GM10248 (cell line): ENCODE results near the gene PHF21B.

Experiments
- CTCF ChIA-PET: fragments of 300-600 bp; sonication (Branson Sonifier 250); formaldehyde crosslinking; extraction: SDS; loops from one replicate; lab custom pipeline; 2021; ENCODE audit warnings: antibody characterized with exemption; lab: Yijun Ruan, JAX
- POLR2A ChIA-PET: fragments of 350-650 bp; sonication (Branson Sonifier 250); formaldehyde crosslinking; extraction: SDS; loops from one replicate; lab custom pipeline; 2020; ENCODE audit warnings: antibody characterized with exemption; lab: Yijun Ruan, JAX
- DNase-seq: peaks from one replicate; pipeline ENCODE4 v3.0.0; 2012; ENCODE audit errors: extremely low spot score
- TF ChIP-seq, protein P1 (sequence below): IDR thresholded peaks from 2 replicates; pipeline ENCODE4 v1.5.1; 2012; ENCODE audit warnings: mild to moderate bottlenecking, low read depth; ENCODE audit errors: extremely low read depth, missing control alignments, control extremely low read depth

The PHF21B gene

GRCh38 chr22:44918166-44918924 lies 91.5 kb downstream of the PHF21B start:
- ChIA-PET POLR2A (no interaction called here), CTCF (interaction anchor here (1.5 kb wide), 1 partner anchor 10 kb away, joined by 4 read pairs; no protein-coding TSS in a partner anchor)
- TF ChIP-seq, protein P1, sequence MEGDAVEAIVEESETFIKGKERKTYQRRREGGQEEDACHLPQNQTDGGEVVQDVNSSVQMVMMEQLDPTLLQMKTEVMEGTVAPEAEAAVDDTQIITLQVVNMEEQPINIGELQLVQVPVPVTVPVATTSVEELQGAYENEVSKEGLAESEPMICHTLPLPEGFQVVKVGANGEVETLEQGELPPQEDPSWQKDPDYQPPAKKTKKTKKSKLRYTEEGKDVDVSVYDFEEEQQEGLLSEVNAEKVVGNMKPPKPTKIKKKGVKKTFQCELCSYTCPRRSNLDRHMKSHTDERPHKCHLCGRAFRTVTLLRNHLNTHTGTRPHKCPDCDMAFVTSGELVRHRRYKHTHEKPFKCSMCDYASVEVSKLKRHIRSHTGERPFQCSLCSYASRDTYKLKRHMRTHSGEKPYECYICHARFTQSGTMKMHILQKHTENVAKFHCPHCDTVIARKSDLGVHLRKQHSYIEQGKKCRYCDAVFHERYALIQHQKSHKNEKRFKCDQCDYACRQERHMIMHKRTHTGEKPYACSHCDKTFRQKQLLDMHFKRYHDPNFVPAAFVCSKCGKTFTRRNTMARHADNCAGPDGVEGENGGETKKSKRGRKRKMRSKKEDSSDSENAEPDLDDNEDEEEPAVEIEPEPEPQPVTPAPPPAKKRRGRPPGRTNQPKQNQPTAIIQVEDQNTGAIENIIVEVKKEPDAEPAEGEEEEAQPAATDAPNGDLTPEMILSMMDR = no peak
- no peak for DNase-seq

- ChIA-PET CTCF (no interaction called here), POLR2A (no interaction called here)
- DNase-seq = no peak
- TF ChIP-seq, protein P1 = no peak
Observed at GRCh38 chr22:44917372-44918165, 92.2 kb downstream of the PHF21B start.

DNA sequence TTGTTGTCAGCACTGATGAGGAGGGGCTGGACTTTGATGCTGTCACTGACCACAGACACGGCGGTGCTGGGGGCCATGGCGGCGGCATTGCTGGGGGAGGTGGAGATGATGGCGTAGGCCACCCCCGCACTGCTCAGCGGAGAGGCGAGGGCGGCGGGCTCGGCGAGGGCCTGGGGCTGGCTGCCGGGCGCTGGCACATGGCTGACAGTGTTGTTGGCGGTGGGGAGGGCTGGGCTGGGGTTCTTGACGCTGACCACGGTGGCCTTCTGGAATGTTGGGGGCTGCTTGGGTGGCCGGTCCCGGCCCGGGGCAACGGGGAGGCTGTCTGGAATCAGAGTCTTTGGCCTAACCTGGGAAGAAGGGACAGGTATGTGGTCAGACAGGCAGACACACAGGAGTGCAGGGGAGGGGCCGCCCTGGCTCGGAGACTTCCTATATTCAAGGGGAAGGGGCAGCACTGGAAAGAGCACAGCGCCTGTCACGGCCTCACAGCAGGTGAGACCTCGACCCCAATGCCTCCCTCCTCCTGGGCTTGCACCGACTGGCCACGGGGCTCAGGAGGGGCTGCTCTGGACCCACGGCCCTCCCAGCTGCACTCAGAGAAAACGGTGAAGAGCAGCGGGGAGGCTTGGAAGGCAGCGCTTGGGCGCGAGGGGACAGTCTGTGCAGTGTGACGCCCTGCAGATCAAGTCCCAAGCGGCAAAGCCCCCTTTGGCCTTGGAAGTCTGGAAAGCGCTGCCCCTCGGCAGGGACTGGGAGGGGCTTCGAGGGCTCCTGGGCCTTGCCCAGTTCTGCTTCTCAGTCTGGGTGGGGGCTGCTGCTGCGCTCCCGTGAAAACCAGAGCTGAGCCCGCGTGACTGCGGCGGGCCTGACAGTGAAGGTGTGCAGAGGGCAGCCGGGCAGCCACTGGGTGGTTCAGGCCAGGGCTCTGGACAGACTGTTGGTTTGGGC lies 93.2 kb downstream of the PHF21B start:
- TF ChIP-seq, protein P1 = no peak
- ChIA-PET POLR2A (no interaction called here), CTCF (no interaction called here)
- no peak for DNase-seq

DNA sequence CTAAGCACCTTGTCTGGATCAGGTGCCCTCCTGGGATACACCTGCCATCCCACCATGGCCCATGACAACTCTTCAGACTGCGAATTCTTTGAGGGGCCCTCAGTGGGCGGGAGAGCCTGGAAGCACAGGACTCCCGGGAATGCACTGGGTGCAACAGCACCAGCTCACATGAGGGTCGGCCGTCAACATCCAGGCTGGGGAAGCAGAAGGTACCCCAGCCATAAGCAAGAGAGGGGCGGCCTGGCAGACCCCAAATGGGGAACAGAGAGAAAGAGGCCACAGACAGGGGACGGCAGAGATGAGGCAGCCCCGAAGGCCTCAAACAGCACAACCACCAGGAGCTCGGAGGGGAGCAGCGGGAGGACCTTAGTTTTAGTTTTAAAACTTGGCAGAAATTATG lies 94.4 kb downstream of the PHF21B start:
- no peak for DNase-seq
- CTCF ChIA-PET = no interaction called here
- TF ChIP-seq, protein P1 = no peak
- POLR2A ChIA-PET = no interaction called here

DNA sequence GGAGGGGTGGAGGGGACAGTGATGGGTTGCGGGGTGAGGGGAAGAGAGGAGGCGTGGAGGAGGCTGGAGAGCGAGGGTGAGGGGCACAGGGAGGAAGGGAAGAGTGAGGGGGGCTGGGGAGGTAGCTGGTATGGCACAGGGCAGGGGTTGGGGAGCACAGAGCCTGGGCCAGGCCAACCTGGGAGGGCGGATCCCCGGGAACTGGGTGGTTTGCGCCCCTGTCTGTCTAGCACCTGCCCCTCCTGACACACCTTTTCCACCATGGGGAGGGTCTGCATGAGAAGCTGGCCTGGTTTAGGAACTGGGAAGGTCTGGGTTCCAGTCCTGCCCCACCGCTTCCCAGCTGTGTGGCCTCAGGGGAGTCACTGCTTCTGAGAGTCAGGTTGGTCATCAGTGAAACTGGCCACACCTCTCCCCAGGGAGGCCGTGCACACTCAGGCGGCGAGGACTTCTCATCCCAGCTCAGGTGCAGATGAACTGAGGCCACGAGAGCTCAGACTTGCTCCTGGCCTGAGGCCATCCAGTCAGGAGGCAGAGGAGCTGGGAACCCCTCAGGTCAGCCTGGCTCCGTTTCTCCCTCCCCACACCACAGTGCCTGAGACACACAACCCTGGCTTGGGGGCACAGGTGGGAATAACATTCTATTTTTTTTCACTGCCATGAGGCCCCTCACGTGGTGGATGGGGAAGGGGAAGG lies 95.6 kb downstream of the PHF21B start:
- DNase-seq = no peak
- TF ChIP-seq, protein P1 = no peak
- POLR2A ChIA-PET = no interaction called here
- CTCF ChIA-PET = no interaction called here
